HCT116 (cell line): ENCODE results near the gene SLC6A8. TPM values are rescaled to one million over a fixed set of nuclear protein-coding genes. Genes with fewer than 3 reads are reported as not detected.

Source experiments
- ATAC-seq: fragments of 200-7000 bp; cut with Tn5 transposase; 2 replicates; pipeline ENCODE4 v1.9.1; 2020; ENCODE audit warnings: mild to moderate bottlenecking, moderate library complexity
- BruUV-seq: library from RNA; stranded (reverse); fragments of 400-500 nt; replicated peaks from 2 replicates; lab custom pipeline; 2021; lab: Mats Ljungman, UMichigan
- CTCF ChIA-PET: fragments of 300-600 bp; sonication (Branson Sonifier 250); formaldehyde crosslinking; loops from one replicate; lab custom pipeline; 2021; ENCODE audit warnings: antibody characterized with exemption; lab: Charles Lee
- POLR2A ChIA-PET: fragments of 300-600, 350-600 bp; sonication (Branson Sonifier 250); formaldehyde crosslinking; loops from one replicate; lab custom pipeline; 2021; ENCODE audit warnings: antibody characterized with exemption; lab: Charles Lee
- RAD21 ChIA-PET, 2 experiments: fragments of 300-600 bp; sonication (Branson Sonifier 250); formaldehyde crosslinking; loops; one replicate each; lab custom pipeline; 2023; ENCODE audit warnings: low total read pairs in 2 of 2; ENCODE audit not compliant: uncharacterized antibody in 2 of 2, unreplicated experiment in 2 of 2, low non-redundant PET in 1 of 2; lab: Charles Lee
- DNase-seq: peaks from one replicate; pipeline ENCODE4 v3.0.0-alpha.2; 2010; ENCODE audit warnings: low read depth, low spot score
- H2AFZ ChIP-seq: fragments of 200-600 bp; shearing (Covaris generic), sonication (generic); 2 replicates; pipeline ENCODE4 v1.6.1; 2017; ENCODE audit warnings: low read depth, mixed run types, mixed read lengths, antibody characterized with exemption, low read length; ENCODE audit not compliant: poor library complexity, severe bottlenecking
- H3K27ac ChIP-seq: 2 replicates; pipeline ENCODE4 v1.5.1; 2012; ENCODE audit warnings: low read depth, low read length
- H3K27me3 ChIP-seq: fragments of 200-600 bp; sonication (generic); 2 replicates; pipeline ENCODE4 v1.6.1; 2016; ENCODE audit warnings: mixed run types, low read length, mixed read lengths; ENCODE audit not compliant: insufficient read depth
- H3K36me3 ChIP-seq, 2 experiments: fragments of 200-500 bp in 1 of 2; fragments of 200-600 bp in 1 of 2; sonication (Bioruptor generic) in 1 of 2; sonication (generic) in 1 of 2; 2 replicates each; pipeline versions ENCODE4 v1.5.1 to v1.6.1; 2014 to 2016; ENCODE audit warnings: low read length in 2 of 2, inconsistent platforms in 1 of 2, mixed read lengths in 1 of 2, mixed run types in 1 of 2; ENCODE audit not compliant: insufficient read depth in 2 of 2, control insufficient read depth in 1 of 2
- H3K4me1 ChIP-seq, 2 experiments: fragments of 200-600 bp in 1 of 2; sonication (generic) in 1 of 2; 2 replicates each; pipeline versions ENCODE4 v1.5.1 to v1.6.1; 2012 to 2017; ENCODE audit warnings: low read length in 2 of 2, inconsistent platforms in 1 of 2, mild to moderate bottlenecking in 1 of 2, mixed read lengths in 1 of 2, mixed run types in 1 of 2, moderate library complexity in 1 of 2; ENCODE audit not compliant: insufficient read depth in 2 of 2, control insufficient read depth in 1 of 2
- H3K4me2 ChIP-seq: fragments of 200-600 bp; sonication (generic); 2 replicates; pipeline ENCODE4 v1.6.1; 2017; ENCODE audit warnings: mixed run types, low read length, mixed read lengths
- H3K4me3 ChIP-seq, 2 experiments: fragments of 200-600 bp in 1 of 2; sonication (generic) in 1 of 2; replicated peaks in 1 of 2; 2 replicates each; pipeline ENCODE4 v1.5.1; 2011 to 2016; ENCODE audit warnings: low read length in 2 of 2, control low read depth in 1 of 2, low read depth in 1 of 2, mild to moderate bottlenecking in 1 of 2, mixed read lengths in 1 of 2, mixed run types in 1 of 2
- H3K79me2 ChIP-seq: fragments of 200-600 bp; sonication (generic); 2 replicates; pipeline ENCODE4 v1.6.1; 2017; ENCODE audit warnings: mild to moderate bottlenecking, mixed run types, low read length, moderate library complexity, mixed read lengths; ENCODE audit not compliant: insufficient read depth
- H3K9ac ChIP-seq: fragments of 200-600 bp; sonication (generic); 2 replicates; pipeline ENCODE4 v1.6.1; 2016; ENCODE audit warnings: low read length, mixed read lengths
- H3K9me2 ChIP-seq: fragments of 200-600 bp; sonication (generic), shearing (Covaris generic); 2 replicates; pipeline ENCODE4 v1.6.1; 2017; ENCODE audit warnings: mixed run types, mild to moderate bottlenecking, moderate library complexity; ENCODE audit not compliant: insufficient read depth
- H3K9me3 ChIP-seq, 2 experiments: fragments of 200-500 bp in 1 of 2; fragments of 200-600 bp in 1 of 2; sonication (Bioruptor generic) in 1 of 2; sonication (generic) in 1 of 2; 2 replicates each; pipeline ENCODE4 v1.6.1; 2014 to 2017; ENCODE audit warnings: low read length in 2 of 2, mixed read lengths in 2 of 2, inconsistent platforms in 1 of 2, low read depth in 1 of 2, mild to moderate bottlenecking in 1 of 2, mixed run types in 1 of 2, moderate library complexity in 1 of 2; ENCODE audit not compliant: control insufficient read depth in 1 of 2, insufficient read depth in 1 of 2
- H4K20me1 ChIP-seq: fragments of 200-600 bp; sonication (generic), shearing (Covaris generic); 2 replicates; pipeline ENCODE4 v1.6.1; 2017; ENCODE audit warnings: mixed run types, mild to moderate bottlenecking, moderate library complexity; ENCODE audit not compliant: insufficient read depth
- CEBPB ChIP-seq: IDR thresholded peaks from 2 replicates; pipeline ENCODE4 v1.6.1; 2012; ENCODE audit warnings: low read depth
- ELF1 ChIP-seq: IDR thresholded peaks from 2 replicates; pipeline ENCODE4 v1.6.1; 2012; ENCODE audit warnings: low read depth, borderline replicate concordance
- EZH2 ChIP-seq: fragments of 200-600 bp; sonication (generic); IDR thresholded peaks from 2 replicates; pipeline ENCODE4 v1.6.1; 2017; ENCODE audit warnings: antibody characterized with exemption, mixed run types
- EZH2phosphoT487 ChIP-seq: fragments of 200-600 bp; IDR thresholded peaks from 2 replicates; pipeline ENCODE4 v1.6.1; 2018; ENCODE audit warnings: antibody characterized with exemption, borderline replicate concordance
- JUND ChIP-seq: IDR thresholded peaks from 2 replicates; pipeline ENCODE4 v1.6.1; 2012
- POLR2A ChIP-seq: IDR thresholded peaks from 2 replicates; pipeline ENCODE4 v1.7.0; 2011; ENCODE audit warnings: borderline replicate concordance; ENCODE audit not compliant: insufficient read depth, insufficient read length; ENCODE audit errors: extremely low read depth
- POLR2AphosphoS5 ChIP-seq: IDR thresholded peaks from 2 replicates; pipeline ENCODE4 v1.6.1; 2011; ENCODE audit warnings: mild to moderate bottlenecking, low read depth, low read length, moderate library complexity
- SP1 ChIP-seq: IDR thresholded peaks from 2 replicates; pipeline ENCODE4 v1.6.1; 2012; ENCODE audit warnings: low read depth
- SRF ChIP-seq: IDR thresholded peaks from 2 replicates; pipeline ENCODE4 v1.6.1; 2012; ENCODE audit warnings: low read depth
- YY1 ChIP-seq: IDR thresholded peaks from 2 replicates; pipeline ENCODE4 v1.6.1; 2011; ENCODE audit warnings: low read length, low read depth, moderate library complexity, mild to moderate bottlenecking; ENCODE audit not compliant: insufficient replicate concordance; ENCODE audit errors: extremely low read depth
- ZFX ChIP-seq: fragments of 450-650 bp; IDR thresholded peaks from 2 replicates; pipeline ENCODE4 v1.6.1; 2017
- intact Hi-C: fragments of 100-400 bp; cut with micrococcal nuclease; formaldehyde crosslinking; loops from 2 replicates; pipeline ENCODE4 v1.10.0; 2022
- total RNA-seq: library from RNA; stranded (reverse); gene quantifications from one replicate; pipeline ENCODE4 v1.2.1, GENCODE V29; 2021; ENCODE audit not compliant: unreplicated experiment
- TF ChIP-seq, protein P1 (sequence below): IDR thresholded peaks from 2 replicates; pipeline ENCODE4 v1.6.1; 2011; ENCODE audit warnings: mild to moderate bottlenecking, low read length, moderate library complexity; ENCODE audit not compliant: insufficient replicate concordance; ENCODE audit errors: extremely low read depth
- TF ChIP-seq, protein P2 (sequence below): IDR thresholded peaks from 2 replicates; pipeline ENCODE4 v1.6.1; 2012

Gene SLC6A8
- total RNA-seq, 1 experiment from 2014 or later: 101 TPM

DNA sequence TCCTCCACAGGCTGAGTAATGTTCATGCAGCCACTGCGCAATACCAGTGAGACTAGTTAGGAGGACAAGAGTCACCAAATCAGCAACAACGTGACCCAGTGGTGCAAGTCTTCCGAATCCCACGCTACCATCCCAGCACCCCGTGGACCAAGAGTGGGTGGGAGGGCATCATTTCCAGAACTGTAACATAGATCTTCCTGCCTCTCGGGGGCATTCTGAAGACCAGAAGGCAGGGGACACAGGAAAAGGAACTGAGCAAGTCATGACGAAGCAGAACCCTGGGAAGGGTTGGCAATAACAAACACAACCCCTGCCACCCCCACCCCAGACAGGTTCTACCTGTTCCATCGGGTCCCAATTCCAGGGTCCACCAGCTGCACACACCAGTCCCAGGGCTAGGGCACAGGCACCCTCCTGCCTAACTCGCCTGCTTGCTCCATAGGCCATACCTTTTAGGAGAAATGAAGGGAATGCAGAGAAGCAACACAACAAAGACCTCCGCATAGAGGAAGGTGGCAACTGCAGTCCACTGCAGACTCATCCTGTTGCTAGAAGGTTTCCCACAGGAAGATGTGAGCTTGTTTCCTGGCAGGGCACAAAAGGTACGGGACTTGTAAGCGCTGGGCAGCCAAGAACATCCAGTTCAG, 35.1 kb downstream of the SLC6A8 start:
- Histone ChIP-seq H3K27me3 (no peaks in the 10 kb centered on the region), H3K36me3 (peaks cover 17 to 23% of the 10 kb centered on the region in 2 experiments; a peak in 3 of 4 replicates), H3K4me2 (peak overlapping the region; percentile 84), H3K4me3 (peak overlapping the region; percentile 64 to 70), H2AFZ (no peak overlapping the region), H4K20me1 (no peaks in the 10 kb centered on the region), H3K79me2 (peaks cover 51% of the 10 kb centered on the region), H3K9me3 (no peaks in the 10 kb centered on the region), H3K9ac (peak overlapping the region; percentile 74), H3K4me1 (peaks cover 35 to 42% of the 10 kb centered on the region in 2 experiments), H3K27ac (peak overlapping the region; percentile 70), H3K9me2 (no peaks in the 10 kb centered on the region)
- BruUV-seq: no TSS peak
- TF ChIP-seq, protein P1, sequence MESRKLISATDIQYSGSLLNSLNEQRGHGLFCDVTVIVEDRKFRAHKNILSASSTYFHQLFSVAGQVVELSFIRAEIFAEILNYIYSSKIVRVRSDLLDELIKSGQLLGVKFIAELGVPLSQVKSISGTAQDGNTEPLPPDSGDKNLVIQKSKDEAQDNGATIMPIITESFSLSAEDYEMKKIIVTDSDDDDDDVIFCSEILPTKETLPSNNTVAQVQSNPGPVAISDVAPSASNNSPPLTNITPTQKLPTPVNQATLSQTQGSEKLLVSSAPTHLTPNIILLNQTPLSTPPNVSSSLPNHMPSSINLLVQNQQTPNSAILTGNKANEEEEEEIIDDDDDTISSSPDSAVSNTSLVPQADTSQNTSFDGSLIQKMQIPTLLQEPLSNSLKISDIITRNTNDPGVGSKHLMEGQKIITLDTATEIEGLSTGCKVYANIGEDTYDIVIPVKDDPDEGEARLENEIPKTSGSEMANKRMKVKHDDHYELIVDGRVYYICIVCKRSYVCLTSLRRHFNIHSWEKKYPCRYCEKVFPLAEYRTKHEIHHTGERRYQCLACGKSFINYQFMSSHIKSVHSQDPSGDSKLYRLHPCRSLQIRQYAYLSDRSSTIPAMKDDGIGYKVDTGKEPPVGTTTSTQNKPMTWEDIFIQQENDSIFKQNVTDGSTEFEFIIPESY: no peak
- TF ChIP-seq SP1 (no peak), YY1 (no peak), CEBPB (no peak), EZH2phosphoT487 (no peak), JUND (no peak), POLR2AphosphoS5 (no peak), ELF1 (no peak), ZFX (no peak), POLR2A (no peak), EZH2 (no peak), SRF (no peak)
- TF ChIP-seq, protein P2, sequence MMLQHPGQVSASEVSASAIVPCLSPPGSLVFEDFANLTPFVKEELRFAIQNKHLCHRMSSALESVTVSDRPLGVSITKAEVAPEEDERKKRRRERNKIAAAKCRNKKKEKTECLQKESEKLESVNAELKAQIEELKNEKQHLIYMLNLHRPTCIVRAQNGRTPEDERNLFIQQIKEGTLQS: no peak
- DNase-seq (no peak), ATAC-seq (no peak)
- ChIA-PET CTCF (no interaction called here), RAD21 (no interaction called here), POLR2A (no interaction called here)
- intact Hi-C loops: no loop called here
